ENCODE measurements around the gene PRDM15.

GRCh38 chr21:41864311-41865001 is 14.7 kb downstream of the PRDM15 start:
- TF ChIP-seq, protein P1, sequence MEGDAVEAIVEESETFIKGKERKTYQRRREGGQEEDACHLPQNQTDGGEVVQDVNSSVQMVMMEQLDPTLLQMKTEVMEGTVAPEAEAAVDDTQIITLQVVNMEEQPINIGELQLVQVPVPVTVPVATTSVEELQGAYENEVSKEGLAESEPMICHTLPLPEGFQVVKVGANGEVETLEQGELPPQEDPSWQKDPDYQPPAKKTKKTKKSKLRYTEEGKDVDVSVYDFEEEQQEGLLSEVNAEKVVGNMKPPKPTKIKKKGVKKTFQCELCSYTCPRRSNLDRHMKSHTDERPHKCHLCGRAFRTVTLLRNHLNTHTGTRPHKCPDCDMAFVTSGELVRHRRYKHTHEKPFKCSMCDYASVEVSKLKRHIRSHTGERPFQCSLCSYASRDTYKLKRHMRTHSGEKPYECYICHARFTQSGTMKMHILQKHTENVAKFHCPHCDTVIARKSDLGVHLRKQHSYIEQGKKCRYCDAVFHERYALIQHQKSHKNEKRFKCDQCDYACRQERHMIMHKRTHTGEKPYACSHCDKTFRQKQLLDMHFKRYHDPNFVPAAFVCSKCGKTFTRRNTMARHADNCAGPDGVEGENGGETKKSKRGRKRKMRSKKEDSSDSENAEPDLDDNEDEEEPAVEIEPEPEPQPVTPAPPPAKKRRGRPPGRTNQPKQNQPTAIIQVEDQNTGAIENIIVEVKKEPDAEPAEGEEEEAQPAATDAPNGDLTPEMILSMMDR (conservative IDR thresholded peaks at IDR 0.05; ENCODE audit: low read depth, low read length): no peak
- TF ChIP-seq EZH2 (IDR thresholded peaks at IDR 0.05; ENCODE audit: borderline replicate concordance, low read depth, low read length, poor library complexity, severe bottlenecking): no peak

Measured in A673 (cell line).